GM12875 (cell line): ENCODE data around the gene RIOX2.

Experiments
- H3K4me3 ChIP-seq: one replicate; pipeline ENCODE4 v1.5.1; 2011; ENCODE audit warnings: low read depth, low read length, control low read depth
- CTCF ChIP-seq: IDR thresholded peaks from 2 replicates; pipeline ENCODE4 v1.5.1; 2011; ENCODE audit warnings: low read depth, mild to moderate bottlenecking, control low read depth, inconsistent platforms, low read length, moderate library complexity, borderline replicate concordance; ENCODE audit not compliant: insufficient read depth

The RIOX2 gene

GRCh38 chr3:97952872-97953271 lies 19.4 kb downstream of the RIOX2 start:
- no peak overlapping the region for H3K4me3 ChIP-seq
- TF ChIP-seq CTCF, result no peak

- no peak for TF ChIP-seq CTCF
- no peak overlapping the region for H3K4me3 ChIP-seq
Observed at GRCh38 chr3:97952280-97952679, 20.0 kb downstream of the RIOX2 start.

- TF ChIP-seq CTCF, result no peak
- H3K4me3 ChIP-seq, result no peak overlapping the region
Observed at GRCh38 chr3:97950360-97950759, 21.9 kb downstream of the RIOX2 start.

DNA sequence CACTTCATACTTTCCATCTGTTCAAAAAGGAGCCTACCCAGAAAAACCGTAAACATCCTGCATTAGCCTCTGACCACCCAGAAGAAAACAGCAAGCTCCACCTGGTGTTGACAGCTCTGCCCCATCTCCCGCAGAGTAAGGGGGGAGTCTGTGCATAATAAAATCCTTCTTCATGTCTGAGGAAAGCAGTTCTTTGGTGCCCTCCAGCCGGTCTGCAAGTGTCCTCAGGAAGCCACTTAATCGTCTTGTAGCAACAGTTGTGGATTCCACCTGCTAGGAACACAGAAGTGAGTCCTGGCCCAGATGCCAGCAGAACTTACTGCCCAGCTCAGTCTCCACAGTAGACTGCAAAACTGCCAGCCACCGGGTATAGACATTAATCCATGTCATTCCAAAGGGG lies 22.5 kb downstream of the RIOX2 start:
- no peak overlapping the region for H3K4me3 ChIP-seq
- no peak for TF ChIP-seq CTCF

DNA sequence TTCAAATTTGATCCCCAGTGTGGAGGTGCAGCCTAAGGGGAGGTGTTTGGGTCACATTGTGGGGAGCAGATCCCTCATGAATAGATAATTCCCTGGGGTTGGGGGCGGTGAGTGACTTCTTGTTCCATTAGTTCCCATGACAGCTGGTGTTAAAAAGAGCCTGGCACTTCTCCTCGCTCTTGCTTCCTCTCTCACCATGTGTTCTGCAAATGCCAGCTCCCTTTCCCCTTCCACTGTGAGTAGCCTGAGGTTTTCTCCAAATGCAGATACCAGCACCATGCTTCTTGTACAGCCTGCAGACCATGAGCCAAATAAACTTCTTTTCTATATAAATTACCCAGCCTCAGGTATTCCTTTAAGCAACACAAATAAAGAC lies 23.1 kb downstream of the RIOX2 start:
- no peak overlapping the region for H3K4me3 ChIP-seq
- TF ChIP-seq CTCF, result no peak

- TF ChIP-seq CTCF, result no peak
- no peak overlapping the region for H3K4me3 ChIP-seq
Observed at GRCh38 chr3:97948351-97949109, 23.7 kb downstream of the RIOX2 start.

DNA sequence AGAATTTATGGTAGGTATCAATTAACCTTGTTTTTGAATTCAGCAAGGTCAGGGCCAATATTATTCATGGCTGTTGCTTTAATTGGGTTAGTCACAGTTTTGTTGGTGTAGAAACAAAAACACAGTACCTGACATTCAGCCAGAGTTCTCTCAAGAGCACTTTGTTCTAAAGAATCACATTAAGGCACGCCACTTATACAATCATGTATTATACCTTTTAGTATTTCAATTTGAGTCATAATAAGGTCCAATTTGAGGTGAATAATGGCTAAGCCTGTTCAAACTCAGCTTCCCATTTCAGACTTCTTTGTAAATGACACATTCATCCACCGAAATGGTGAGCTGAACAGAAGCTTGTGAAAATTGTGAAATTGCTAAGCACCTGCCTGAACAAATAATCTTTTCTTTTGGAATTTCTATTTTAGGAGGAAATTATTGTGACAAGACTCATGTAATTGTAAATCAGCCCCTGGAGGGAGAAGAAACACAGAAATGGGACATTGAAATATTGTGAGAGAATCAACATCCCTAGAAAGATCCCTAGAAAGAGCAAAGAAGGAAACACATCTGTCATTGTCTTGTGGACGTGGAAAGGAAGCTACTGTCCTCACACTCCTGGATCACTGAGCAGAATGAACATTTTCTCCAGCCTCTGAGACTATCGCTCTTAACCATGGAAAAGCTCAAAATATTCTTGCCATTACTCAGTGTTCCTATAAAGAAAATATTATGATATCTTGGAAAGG lies 29.3 kb downstream of the RIOX2 start:
- no peak overlapping the region for H3K4me3 ChIP-seq
- TF ChIP-seq CTCF, result no peak
